ENCODE data around the gene UBE2G1. TPM values are rescaled to one million over a fixed set of nuclear protein-coding genes. Genes with fewer than 3 reads are reported as not detected.

UBE2G1 gene
- total and polyA plus RNA-seq, 9 of the 15 experiments (the other 6 are each of a cell fraction or from before 2014, with no cell fraction given): 10.1 to 65.9 (median 29.7) TPM

- Histone ChIP-seq H3K36me3 (ENCODE audit: control insufficient read depth, insufficient read depth, low read length) (no peaks in the 10 kb centered on the region), H2AFZ (ENCODE audit: low read depth, low read length) (0 out of 2 replicates have a peak overlapping the region, but pooled peaks have one; percentile 9), H3K9ac (ENCODE audit: insufficient read depth in 1 of 2, low read depth in 2 of 2, low read length in 2 of 2) (no peak overlapping the region), H3K9me1 (ENCODE audit: control insufficient read depth, insufficient read depth, low read length) (no peaks in the 10 kb centered on the region), H3K9me3 (replicated peaks; ENCODE audit: control insufficient read depth, insufficient read depth, low read depth, low read length) (no peaks in the 10 kb centered on the region), H3K4me1 (replicated peaks in 1 of 2; ENCODE audit: control insufficient read depth in 2 of 2, insufficient read depth in 2 of 2, low read length in 2 of 2) (peaks cover 2 to 11% of the 10 kb centered on the region in 2 experiments; a peak in 4 of 5 replicates), H3K27ac (ENCODE audit: extremely low read depth, low read depth, low read length) (no peak overlapping the region), H3K4me3 (no peak overlapping the region), H3K27me3 (ENCODE audit: control insufficient read depth in 2 of 2, insufficient read depth in 2 of 2, low read length in 2 of 2) (no peaks in the 10 kb centered on the region), H3K79me2 (ENCODE audit: control insufficient read depth, insufficient read depth, low read length) (peaks cover 17% of the 10 kb centered on the region), H4K20me1 (replicated peaks; ENCODE audit: control insufficient read depth, insufficient read depth, low read length) (no peaks in the 10 kb centered on the region), H3K4me2 (ENCODE audit: insufficient read depth, low read length) (no peak overlapping the region)
- ChIA-PET POLR2A (no interaction called here), CTCF (ENCODE audit: low intra/inter-chr PET ratio) (no interaction called here)
- FAIRE-seq (no peak), ATAC-seq (no peak), DNase-seq (ENCODE audit: extremely low read depth in 1 of 4, low spot score in 3 of 4) (no peak)
- intact Hi-C loops (cut with micrococcal nuclease) (no loop called here), in situ Hi-C loops (cut with MboI) (no loop called here)
- BruUV-seq (replicated peaks): no TSS peak
- WGBS (ENCODE audit: insufficient coverage, low coverage, missing lambda C conversion rate): 73% methylated on average over 14 of the region's 16 CpGs
- TF ChIP-seq XRCC4 (IDR thresholded peaks at IDR 0.05; ENCODE audit: extremely low read depth, insufficient read depth, insufficient read length) (no peak), RFX1 (IDR thresholded peaks at IDR 0.05) (no peak), ESRRB (CRISPR knock-in tag; IDR thresholded peaks at IDR 0.05; ENCODE audit: borderline replicate concordance) (no peak), HDAC6 (IDR thresholded peaks at IDR 0.05; ENCODE audit: low read depth, low read length) (no peak), CHD1 (IDR thresholded peaks at IDR 0.05; ENCODE audit: low read length) (no peak)
Observed at GRCh38 chr17:4369557-4370230, 3.2 kb upstream of the UBE2G1 start.

- H3K27ac ChIP-seq (ENCODE audit: extremely low read depth, low read depth, low read length): no peak overlapping the region
- FAIRE-seq (no peak), DNase-seq (ENCODE audit: extremely low read depth in 1 of 4, low spot score in 3 of 4) (no peak), ATAC-seq (no peak)
- peaks cover 2 to 25% of the 10 kb centered on the region in 2 experiments; a peak in 3 of 5 replicates for H3K4me1 ChIP-seq (replicated peaks in 1 of 2; ENCODE audit: control insufficient read depth in 2 of 2, insufficient read depth in 2 of 2, low read length in 2 of 2)
- peaks cover under 1% of the 10 kb centered on the region; the same call in 1 of the 3 replicates for H3K36me3 ChIP-seq (ENCODE audit: control insufficient read depth, insufficient read depth, low read length)
- no peak overlapping the region for H3K9ac ChIP-seq (ENCODE audit: insufficient read depth in 1 of 2, low read depth in 2 of 2, low read length in 2 of 2)
- H2AFZ ChIP-seq (ENCODE audit: low read depth, low read length): no peak overlapping the region
- no peaks in the 10 kb centered on the region for H4K20me1 ChIP-seq (replicated peaks; ENCODE audit: control insufficient read depth, insufficient read depth, low read length)
- ChIA-PET POLR2A (no interaction called here), CTCF (ENCODE audit: low intra/inter-chr PET ratio) (interaction anchor here (0.7 kb wide), 1 partner anchor 10 kb away, joined by 3 read pairs; no protein-coding TSS in a partner anchor)
- no peaks in the 10 kb centered on the region for H3K27me3 ChIP-seq (ENCODE audit: control insufficient read depth in 2 of 2, insufficient read depth in 2 of 2, low read length in 2 of 2)
- H3K9me3 ChIP-seq (replicated peaks; ENCODE audit: control insufficient read depth, insufficient read depth, low read depth, low read length): no peaks in the 10 kb centered on the region
- in situ Hi-C loops (cut with MboI): no loop called here
- intact Hi-C loops (cut with micrococcal nuclease): no loop called here
- no peak overlapping the region for H3K4me3 ChIP-seq
- H3K4me2 ChIP-seq (ENCODE audit: insufficient read depth, low read length): no peak overlapping the region
- BruUV-seq (replicated peaks): no TSS peak
- no peaks in the 10 kb centered on the region for H3K9me1 ChIP-seq (ENCODE audit: control insufficient read depth, insufficient read depth, low read length)
- peaks cover 30% of the 10 kb centered on the region for H3K79me2 ChIP-seq (ENCODE audit: control insufficient read depth, insufficient read depth, low read length)
- WGBS (ENCODE audit: insufficient coverage, low coverage, missing lambda C conversion rate): 76% methylated on average over 5 of the region's 5 CpGs
- TF ChIP-seq FOXP4 (CRISPR knock-in tag; IDR thresholded peaks at IDR 0.05; ENCODE audit: borderline replicate concordance) (no peak), NEUROD1 (IDR thresholded peaks at IDR 0.05; ENCODE audit: borderline replicate concordance, low read depth, low read length, partially characterized antibody) (no peak), CHD2 (IDR thresholded peaks at IDR 0.05; ENCODE audit: low read depth, low read length) (no peak), ARNT (IDR thresholded peaks at IDR 0.05) (no peak), SREBF1 (IDR thresholded peaks at IDR 0.05; ENCODE audit: borderline replicate concordance, low read depth, low read length) (no peak), ESRRA (IDR thresholded peaks at IDR 0.05; ENCODE audit: borderline replicate concordance, low read depth) (no peak), L3MBTL2 (IDR thresholded peaks at IDR 0.05) (no peak), MTF1 (CRISPR knock-in tag; IDR thresholded peaks at IDR 0.05; ENCODE audit: borderline replicate concordance) (no peak), ZNF445 (CRISPR knock-in tag; IDR thresholded peaks at IDR 0.05; ENCODE audit: low read depth) (no peak)
Observed at GRCh38 chr17:4368341-4368740, 1.9 kb upstream of the UBE2G1 start.

All from K562 (cell line).